ENCODE measurements around the gene ADRA2B.

The ADRA2B gene

GRCh38 chr2:96117701-96118588 lies 1.6 kb upstream of the ADRA2B start:
- Histone ChIP-seq H3K36me3 (no peaks in the 10 kb centered on the region), H3K27me3 (peaks cover 26% of the 10 kb centered on the region), H3K4me2 (peak overlapping the region; percentile 98), H3K9ac (no peak overlapping the region), H3K9me3 (no peaks in the 10 kb centered on the region), H3K4me3 (no peak overlapping the region), H3K4me1 (peaks cover 60% of the 10 kb centered on the region), H3K27ac (no peak overlapping the region), H4K20me1 (no peaks in the 10 kb centered on the region)
- TF ChIP-seq Cebpa-rat (IDR thresholded peaks at IDR 0.05), result no peak

GRCh38 chr2:96116879-96117533 lies 635 bp upstream of the ADRA2B start:
- H3K4me1 ChIP-seq, result peaks cover 69% of the 10 kb centered on the region
- peak overlapping the region; percentile 74 for H3K4me3 ChIP-seq
- peaks cover 26% of the 10 kb centered on the region for H3K27me3 ChIP-seq
- peak overlapping the region; percentile 98 for H3K4me2 ChIP-seq
- H3K36me3 ChIP-seq, result no peaks in the 10 kb centered on the region
- no peaks in the 10 kb centered on the region for H4K20me1 ChIP-seq
- no peak for TF ChIP-seq Cebpa-rat (IDR thresholded peaks at IDR 0.05)
- H3K9me3 ChIP-seq, result no peaks in the 10 kb centered on the region
- no peak overlapping the region for H3K27ac ChIP-seq
- H3K9ac ChIP-seq, result peak overlapping the region; percentile 65

- no peak overlapping the region for H3K27ac ChIP-seq
- H3K4me2 ChIP-seq, result peak overlapping the region; percentile 98
- H3K9ac ChIP-seq, result no peak overlapping the region
- peaks cover 69% of the 10 kb centered on the region for H3K4me1 ChIP-seq
- no peaks in the 10 kb centered on the region for H4K20me1 ChIP-seq
- peak overlapping the region; percentile 74 for H3K4me3 ChIP-seq
- H3K36me3 ChIP-seq, result no peaks in the 10 kb centered on the region
- peaks cover 26% of the 10 kb centered on the region for H3K27me3 ChIP-seq
- TF ChIP-seq Cebpa-rat (IDR thresholded peaks at IDR 0.05), result no peak
- no peaks in the 10 kb centered on the region for H3K9me3 ChIP-seq
Measured at GRCh38 chr2:96115631-96116423, 544 bp downstream of the ADRA2B start.

GRCh38 chr2:96114903-96115581 lies 1.3 kb downstream of the ADRA2B start:
- no peaks in the 10 kb centered on the region for H3K9me3 ChIP-seq
- peak overlapping the region; percentile 58; the same call in 1 of the 2 replicates for H3K27ac ChIP-seq
- H3K4me2 ChIP-seq, result peak overlapping the region; percentile 98
- peaks cover 61% of the 10 kb centered on the region for H3K4me1 ChIP-seq
- no peak overlapping the region; the same call in 1 of the 2 replicates for H3K9ac ChIP-seq
- no peaks in the 10 kb centered on the region for H3K36me3 ChIP-seq
- peaks cover 26% of the 10 kb centered on the region for H3K27me3 ChIP-seq
- H4K20me1 ChIP-seq, result no peaks in the 10 kb centered on the region
- TF ChIP-seq Cebpa-rat (IDR thresholded peaks at IDR 0.05), result no peak
- H3K4me3 ChIP-seq, result no peak overlapping the region

GRCh38 chr2:96114546-96114902 lies 1.8 kb downstream of the ADRA2B start:
- Histone ChIP-seq H4K20me1 (no peaks in the 10 kb centered on the region), H3K27me3 (peaks cover 26% of the 10 kb centered on the region), H3K4me1 (peaks cover 56% of the 10 kb centered on the region), H3K27ac (peak overlapping the region; percentile 58; the same call in 1 of the 2 replicates), H3K4me3 (no peak overlapping the region), H3K9ac (no peak overlapping the region; the same call in 1 of the 2 replicates), H3K36me3 (no peaks in the 10 kb centered on the region), H3K9me3 (no peaks in the 10 kb centered on the region), H3K4me2 (peak overlapping the region; percentile 98)
- TF ChIP-seq Cebpa-rat (IDR thresholded peaks at IDR 0.05), result no peak

GRCh38 chr2:96113951-96114350 lies 2.4 kb downstream of the ADRA2B start:
- Histone ChIP-seq H3K27ac (peak overlapping the region; percentile 58; the same call in 1 of the 2 replicates), H3K9ac (no peak overlapping the region), H4K20me1 (no peaks in the 10 kb centered on the region), H3K9me3 (no peaks in the 10 kb centered on the region), H3K4me1 (peaks cover 59% of the 10 kb centered on the region), H3K36me3 (no peaks in the 10 kb centered on the region), H3K4me3 (no peak overlapping the region), H3K4me2 (peak overlapping the region; percentile 98), H3K27me3 (peaks cover 26% of the 10 kb centered on the region)
- TF ChIP-seq Cebpa-rat (IDR thresholded peaks at IDR 0.05), result no peak

- no peaks in the 10 kb centered on the region for H3K9me3 ChIP-seq
- peaks cover 65% of the 10 kb centered on the region for H3K4me1 ChIP-seq
- H3K4me3 ChIP-seq, result no peak overlapping the region
- no peak overlapping the region for H3K27ac ChIP-seq
- no peak overlapping the region for H3K4me2 ChIP-seq
- H3K9ac ChIP-seq, result no peak overlapping the region
- peaks cover 26% of the 10 kb centered on the region for H3K27me3 ChIP-seq
- no peaks in the 10 kb centered on the region for H4K20me1 ChIP-seq
- no peak for TF ChIP-seq Cebpa-rat (IDR thresholded peaks at IDR 0.05)
- H3K36me3 ChIP-seq, result no peaks in the 10 kb centered on the region
Measured at GRCh38 chr2:96113367-96113677, 3.0 kb downstream of the ADRA2B start.

GRCh38 chr2:96112501-96113366 lies 3.6 kb downstream of the ADRA2B start:
- TF ChIP-seq Cebpa-rat (IDR thresholded peaks at IDR 0.05), result no peak
- Histone ChIP-seq H3K27me3 (peaks cover 26% of the 10 kb centered on the region), H3K4me1 (peaks cover 69% of the 10 kb centered on the region), H3K9ac (no peak overlapping the region), H3K4me2 (peak overlapping the region; percentile 19; the same call in 1 of the 2 replicates), H4K20me1 (no peaks in the 10 kb centered on the region), H3K9me3 (no peaks in the 10 kb centered on the region), H3K4me3 (no peak overlapping the region), H3K36me3 (no peaks in the 10 kb centered on the region), H3K27ac (0 out of 2 replicates have a peak overlapping the region, but pooled peaks have one; percentile 44)

Data from BLaER1 (cell line).